H1 (cell line): ENCODE results near the gene CPNE4. TPM values are rescaled to one million over a fixed set of nuclear protein-coding genes. Genes with fewer than 3 reads are reported as not detected.

Experiments used
- CTCF ChIA-PET: fragments of 300-600 bp; sonication (Branson Sonifier 250); formaldehyde crosslinking; loops from one replicate; lab custom pipeline; 2021; ENCODE audit not compliant: partially characterized antibody; lab: Charles Lee
- POLR2A ChIA-PET: fragments of 300-600 bp; sonication (Branson Sonifier 250); formaldehyde crosslinking; loops from one replicate; lab custom pipeline; 2021; ENCODE audit warnings: inconsistent platforms; ENCODE audit not compliant: partially characterized antibody; lab: Charles Lee
- DNase-seq, 2 experiments: peaks; one replicate each; pipeline versions ENCODE4 v3.0.0 to v3.0.0-alpha.2; 2010 to 2022; ENCODE audit warnings: low spot score in 2 of 2, low read depth in 1 of 2, mixed read lengths in 1 of 2
- FAIRE-seq: peaks from 2 replicates; lab custom pipeline; 2011; peaks lifted over from hg19 to GRCh38; lab: Jason Lieb, UNC
- H2AFZ ChIP-seq: 2 replicates; pipeline ENCODE4 v1.8.1; 2012; ENCODE audit warnings: low read length, inconsistent platforms
- H2AK5ac ChIP-seq: 2 replicates; pipeline ENCODE4 v1.6.1; 2013; ENCODE audit warnings: low read depth, low read length
- H2BK120ac ChIP-seq: replicated peaks from 2 replicates; pipeline ENCODE3; 2013; ENCODE audit warnings: low read depth, low read length, inconsistent platforms
- H2BK12ac ChIP-seq: 2 replicates; pipeline ENCODE4 v1.6.1; 2013; ENCODE audit warnings: low read depth, low read length
- H2BK15ac ChIP-seq: 2 replicates; pipeline ENCODE4 v1.6.1; 2013; ENCODE audit warnings: low read length
- H2BK20ac ChIP-seq: 2 replicates; pipeline ENCODE4 v1.6.1; 2013; ENCODE audit warnings: low read length
- H2BK5ac ChIP-seq: 2 replicates; pipeline ENCODE4 v1.6.1; 2013; ENCODE audit warnings: low read depth, low read length
- H3K14ac ChIP-seq: 2 replicates; pipeline ENCODE4 v1.6.1; 2013; ENCODE audit warnings: inconsistent platforms; ENCODE audit not compliant: insufficient read length
- H3K18ac ChIP-seq: 2 replicates; pipeline ENCODE4 v1.6.1; 2013; ENCODE audit warnings: low read length; ENCODE audit errors: extremely low read depth
- H3K23ac ChIP-seq: 2 replicates; pipeline ENCODE4 v1.6.1; 2013; ENCODE audit warnings: inconsistent platforms; ENCODE audit not compliant: insufficient read length
- H3K23me2 ChIP-seq: 2 replicates; pipeline ENCODE4 v1.6.1; 2013; ENCODE audit warnings: low read depth, low read length
- H3K27ac ChIP-seq: 2 replicates; pipeline ENCODE4 v1.6.1; 2011; ENCODE audit warnings: low read depth, low read length, inconsistent platforms
- H3K27me3 ChIP-seq, 4 experiments: replicated peaks in 1 of 4; 1 replicate in 1 of 4; 2 replicates in 3 of 4; pipeline versions ENCODE4 v1.6.1 to v1.8.1; 2011 to 2013; ENCODE audit warnings: low read length in 3 of 4, mild to moderate bottlenecking in 3 of 4, inconsistent platforms in 2 of 4, mixed read lengths in 2 of 4, moderate library complexity in 1 of 4; ENCODE audit not compliant: control insufficient read depth in 3 of 4, insufficient read depth in 3 of 4; ENCODE audit errors: extremely low read depth in 1 of 4
- H3K36me3 ChIP-seq, 4 experiments: 2 replicates each; pipeline versions ENCODE4 v1.6.1 to v1.8.1; 2011 to 2013; ENCODE audit warnings: mild to moderate bottlenecking in 4 of 4, low read length in 3 of 4, moderate library complexity in 2 of 4, control low read depth in 1 of 4, inconsistent platforms in 1 of 4; ENCODE audit not compliant: insufficient read depth in 4 of 4, control insufficient read depth in 2 of 4
- H3K4ac ChIP-seq: replicated peaks from 2 replicates; pipeline ENCODE3; 2013; ENCODE audit warnings: low read length, low read depth, mixed read lengths, inconsistent platforms; ENCODE audit not compliant: insufficient read length
- H3K4me1 ChIP-seq, 4 experiments: replicated peaks in 1 of 4; 1 replicate in 1 of 4; 2 replicates in 3 of 4; pipeline versions ENCODE4 v1.6.1 to v1.8.1; 2011 to 2013; ENCODE audit warnings: low read length in 3 of 4, inconsistent platforms in 2 of 4, mixed read lengths in 1 of 4; ENCODE audit not compliant: insufficient read depth in 4 of 4, control insufficient read depth in 3 of 4
- H3K4me2 ChIP-seq, 2 experiments: 2 replicates each; pipeline versions ENCODE4 v1.6.1 to v1.8.1; 2011 to 2013; ENCODE audit warnings: low read depth in 2 of 2, low read length in 2 of 2, control low read depth in 1 of 2, inconsistent platforms in 1 of 2, mild to moderate bottlenecking in 1 of 2; ENCODE audit not compliant: insufficient read depth in 1 of 2
- H3K4me3 ChIP-seq, 4 experiments: fragments of 200-600, 300-600 bp in 1 of 4; sonication (generic), shearing (Covaris generic), sonication (Bioruptor Twin) in 1 of 4; 2 replicates each; pipeline versions ENCODE4 v1.5.1 to v1.8.1; 2011 to 2016; ENCODE audit warnings: low read length in 4 of 4, low read depth in 3 of 4, control low read depth in 2 of 4, inconsistent platforms in 2 of 4, mild to moderate bottlenecking in 2 of 4, mixed read lengths in 1 of 4, moderate library complexity in 1 of 4; ENCODE audit not compliant: insufficient read depth in 2 of 4; ENCODE audit errors: extremely low read depth in 1 of 4
- H3K56ac ChIP-seq: replicated peaks from 2 replicates; pipeline ENCODE3; 2013; ENCODE audit warnings: low read depth, mild to moderate bottlenecking, mixed read lengths, low read length, inconsistent platforms; ENCODE audit not compliant: insufficient read length
- H3K79me1 ChIP-seq: 2 replicates; pipeline ENCODE4 v1.6.1; 2013; ENCODE audit warnings: low read depth, low read length, control low read depth
- H3K79me2 ChIP-seq, 2 experiments: 2 replicates each; pipeline versions ENCODE4 v1.6.1 to v1.8.1; 2012 to 2013; ENCODE audit warnings: low read length in 2 of 2, mild to moderate bottlenecking in 2 of 2, inconsistent platforms in 1 of 2; ENCODE audit not compliant: insufficient read depth in 2 of 2, control insufficient read depth in 1 of 2
- H3K9ac ChIP-seq, 4 experiments: replicated peaks in 1 of 4; 1 replicate in 1 of 4; 2 replicates in 3 of 4; pipeline versions ENCODE4 v1.6.1 to v1.8.1; 2011 to 2013; ENCODE audit warnings: low read depth in 3 of 4, low read length in 3 of 4, control low read depth in 2 of 4, mild to moderate bottlenecking in 2 of 4, moderate library complexity in 2 of 4, inconsistent platforms in 1 of 4; ENCODE audit errors: extremely low read depth in 1 of 4
- H3K9me3 ChIP-seq, 2 experiments: 2 replicates each; pipeline versions ENCODE4 v1.6.1 to v1.8.1; 2012 to 2013; ENCODE audit warnings: mild to moderate bottlenecking in 2 of 2, moderate library complexity in 2 of 2, control low read depth in 1 of 2, inconsistent platforms in 1 of 2, low read depth in 1 of 2, low read length in 1 of 2, mixed read lengths in 1 of 2; ENCODE audit not compliant: insufficient read depth in 2 of 2
- H4K20me1 ChIP-seq, 2 experiments: replicated peaks in 1 of 2; 2 replicates each; pipeline versions ENCODE3 to v1.8.1; 2011 to 2013; ENCODE audit warnings: inconsistent platforms in 2 of 2, low read length in 2 of 2, mild to moderate bottlenecking in 1 of 2; ENCODE audit not compliant: insufficient read depth in 2 of 2, control insufficient read depth in 1 of 2
- H4K5ac ChIP-seq: 2 replicates; pipeline ENCODE4 v1.6.1; 2013; ENCODE audit warnings: low read length, low read depth, mixed read lengths, inconsistent platforms; ENCODE audit not compliant: insufficient read length
- H4K8ac ChIP-seq: 2 replicates; pipeline ENCODE4 v1.8.0; 2013; ENCODE audit warnings: mild to moderate bottlenecking, moderate library complexity, low read length, inconsistent platforms; ENCODE audit not compliant: insufficient read depth; ENCODE audit errors: extremely low read depth
- H4K91ac ChIP-seq: replicated peaks from 2 replicates; pipeline ENCODE3; 2013; ENCODE audit warnings: low read length, mixed read lengths, inconsistent platforms; ENCODE audit not compliant: insufficient read length
- TEAD4 ChIP-seq: IDR thresholded peaks from 2 replicates; pipeline ENCODE4 v1.6.1; 2012; ENCODE audit warnings: low read depth, low read length, inconsistent platforms, mixed read lengths
- WGBS, 2 experiments: shearing (Covaris generic) in 1 of 2; methylation state at CpG; one replicate each; pipeline versions ENCODE4 v1.1.6 to v1.1.7; 2013 to 2015; ENCODE audit warnings: low lambda C conversion rate in 2 of 2, mixed read lengths in 2 of 2, inconsistent platforms in 1 of 2, low coverage in 1 of 2, missing lambda C conversion rate in 1 of 2; ENCODE audit not compliant: insufficient replicate concordance in 2 of 2, insufficient coverage in 1 of 2, insufficient read length in 1 of 2; ENCODE audit errors: extremely low coverage in 1 of 2, missing lambda C conversion rate in 1 of 2; 5-methylcytosine and 5-hydroxymethylcytosine counted together
- polyA plus RNA-seq, 7 experiments: library from polyadenylated mRNA; depleted of rRNA in 3 of 7; stranded (reverse) in 5 of 7; unstranded in 2 of 7; fragments of >200 nt in 5 of 7; fragments of 200-250 nt in 2 of 7; gene quantifications; 1 replicate in 5 of 7; 2 replicates in 1 of 7; 4 replicates in 1 of 7; pipeline versions ENCODE4 v1.2.1 to v1.2.3, GENCODE V29; 2011 to 2013; ENCODE audit warnings: missing spikeins in 2 of 7, mixed read lengths in 2 of 7
- total RNA-seq: library from RNA; stranded (reverse); fragmentation: NEBNext Ultra II Directional; extraction: Animal tissue kit (Norgen Biotek cat#: 25700); gene quantifications from 2 replicates; pipeline ENCODE4 v1.2.1, GENCODE V29; 2021

The CPNE4 gene
- total and polyA plus RNA-seq, 2 of the 8 experiments (the other 6 are each of a cell fraction or from before 2014, with no cell fraction given), result 0.82 to 3.8 TPM

- Histone ChIP-seq H2BK15ac (no peak overlapping the region), H3K4me2 (no peak overlapping the region), H3K23me2 (no peaks in the 10 kb centered on the region), H3K9me3 (no peaks in the 10 kb centered on the region), H3K27ac (no peak overlapping the region), H3K79me2 (no peaks in the 10 kb centered on the region), H3K56ac (no peak overlapping the region), H3K36me3 (no peaks in the 10 kb centered on the region), H2AK5ac (no peak overlapping the region), H2BK120ac (no peak overlapping the region), H2BK12ac (no peak overlapping the region), H4K91ac (no peak overlapping the region), H4K20me1 (no peaks in the 10 kb centered on the region), H2AFZ (no peak overlapping the region), H3K23ac (no peak overlapping the region), H3K4me3 (no peak overlapping the region), H2BK5ac (no peak overlapping the region), H3K18ac (no peak overlapping the region), H2BK20ac (no peak overlapping the region), H3K9ac (no peak overlapping the region), H3K4ac (no peak overlapping the region), H3K27me3 (no peaks in the 10 kb centered on the region), H4K5ac (no peak overlapping the region), H4K8ac (no peak overlapping the region), H3K79me1 (no peaks in the 10 kb centered on the region), H3K4me1 (no peaks in the 10 kb centered on the region), H3K14ac (no peak overlapping the region)
- FAIRE-seq, result no peak
- no peak for DNase-seq
- POLR2A ChIA-PET, result no interaction called here
- 78% methylated on average over 3 of the region's 3 CpGs; no CpG with 5 or more reads in 1 of the 2 experiments for WGBS, 2 experiments
- CTCF ChIA-PET, result interaction anchor here (1.6 to 2.0 kb wide), 2 partner anchors 66 to 90 kb away, joined by 5 to 9 read pairs; no protein-coding TSS in a partner anchor
- no peak for TF ChIP-seq TEAD4
Measured at GRCh38 chr3:131616719-131617118, 418.1 kb downstream of the CPNE4 start.
